Nephron (organoid): Measurements from ENCODE around the gene CREB3.

Experiments
- H3K27ac Mint-ChIP-seq, 3 experiments: 2 replicates each; pipeline ENCODE4 v1.8.0; 2020; ENCODE audit warnings: mixed read lengths in 3 of 3, mild to moderate bottlenecking in 2 of 3, moderate library complexity in 1 of 3
- H3K27me3 Mint-ChIP-seq: 2 replicates; pipeline ENCODE4 v1.8.0; 2021; ENCODE audit warnings: low read depth, mild to moderate bottlenecking, moderate library complexity, mixed read lengths
- H3K36me3 Mint-ChIP-seq: 2 replicates; pipeline ENCODE4 v1.8.0; 2020; ENCODE audit warnings: low read depth, mixed read lengths
- H3K4me1 Mint-ChIP-seq: 2 replicates; pipeline ENCODE4 v1.8.0; 2020; ENCODE audit warnings: mixed read lengths
- H3K4me3 Mint-ChIP-seq, 3 experiments: 2 replicates each; pipeline ENCODE4 v1.8.0; 2020; ENCODE audit warnings: mild to moderate bottlenecking in 3 of 3, mixed read lengths in 3 of 3, moderate library complexity in 2 of 3
- H3K9me3 Mint-ChIP-seq: 2 replicates; pipeline ENCODE4 v1.8.0; 2020; ENCODE audit warnings: mixed read lengths
- TF ChIP-seq, protein P1 (sequence below), 3 experiments: fragments of 200-600 bp; sonication (generic); IDR thresholded peaks; one replicate each; pipeline ENCODE4 v1.5.0; 2021; ENCODE audit warnings: antibody characterized with exemption in 3 of 3; ENCODE audit not compliant: unreplicated experiment in 3 of 3

The CREB3 gene, protein sequence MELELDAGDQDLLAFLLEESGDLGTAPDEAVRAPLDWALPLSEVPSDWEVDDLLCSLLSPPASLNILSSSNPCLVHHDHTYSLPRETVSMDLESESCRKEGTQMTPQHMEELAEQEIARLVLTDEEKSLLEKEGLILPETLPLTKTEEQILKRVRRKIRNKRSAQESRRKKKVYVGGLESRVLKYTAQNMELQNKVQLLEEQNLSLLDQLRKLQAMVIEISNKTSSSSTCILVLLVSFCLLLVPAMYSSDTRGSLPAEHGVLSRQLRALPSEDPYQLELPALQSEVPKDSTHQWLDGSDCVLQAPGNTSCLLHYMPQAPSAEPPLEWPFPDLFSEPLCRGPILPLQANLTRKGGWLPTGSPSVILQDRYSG

DNA sequence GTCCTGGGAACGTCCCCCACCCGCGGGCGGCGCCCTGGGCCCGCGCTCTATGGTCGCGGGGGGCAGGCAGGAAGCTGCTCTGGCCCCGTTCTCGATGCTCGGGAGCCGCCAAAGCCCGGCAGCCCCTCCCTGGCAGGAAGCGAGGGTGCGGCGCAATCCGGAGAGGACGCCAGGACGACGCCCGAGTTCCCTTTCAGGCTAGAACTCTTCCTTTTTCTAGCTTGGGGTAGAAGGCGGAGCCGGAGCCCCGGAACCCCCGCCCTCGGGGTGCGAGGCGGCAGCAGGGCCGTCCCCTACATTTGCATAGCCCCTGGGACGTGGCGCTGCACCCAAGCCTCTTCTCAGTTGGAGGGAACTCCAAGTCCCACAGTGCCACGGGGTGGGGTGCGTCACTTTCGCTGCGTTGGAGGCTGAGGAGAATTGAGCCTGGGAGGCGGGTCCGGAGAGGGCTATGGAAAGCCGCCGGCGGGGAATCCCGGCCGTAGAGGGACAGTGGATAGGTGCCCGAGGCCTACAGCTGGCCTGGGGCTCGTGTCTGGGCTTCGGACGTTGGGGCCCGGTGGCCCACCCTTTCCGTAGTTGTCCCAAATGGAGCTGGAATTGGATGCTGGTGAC lies at the start of gene CREB3, which contains the start of gene TLN1:
Gene CREB3, plus strand, starts transcription at position 482 of the 615 bp plus-strand sequence. Its CDS starts 107 bp downstream, at position 589.
Gene TLN1, minus strand, starts transcription at position 11 of the 615 bp plus-strand sequence. CDS start 6,501 bp downstream, outside the sequence.
- Mint-ChIP-seq H3K9me3 (no peaks in the 10 kb centered on the region), H3K4me1 (peaks cover 8% of the 10 kb centered on the region), H3K4me3 (peak within 1 kb of the TSS in 1 of 3 experiments; percentile 94), H3K36me3 (peaks cover 23% of the 10 kb centered on the region), H3K27ac (peak within 1 kb of the TSS in 1 of 3 experiments; percentile 87), H3K27me3 (no peaks in the 10 kb centered on the region)
- TF ChIP-seq, protein P1, sequence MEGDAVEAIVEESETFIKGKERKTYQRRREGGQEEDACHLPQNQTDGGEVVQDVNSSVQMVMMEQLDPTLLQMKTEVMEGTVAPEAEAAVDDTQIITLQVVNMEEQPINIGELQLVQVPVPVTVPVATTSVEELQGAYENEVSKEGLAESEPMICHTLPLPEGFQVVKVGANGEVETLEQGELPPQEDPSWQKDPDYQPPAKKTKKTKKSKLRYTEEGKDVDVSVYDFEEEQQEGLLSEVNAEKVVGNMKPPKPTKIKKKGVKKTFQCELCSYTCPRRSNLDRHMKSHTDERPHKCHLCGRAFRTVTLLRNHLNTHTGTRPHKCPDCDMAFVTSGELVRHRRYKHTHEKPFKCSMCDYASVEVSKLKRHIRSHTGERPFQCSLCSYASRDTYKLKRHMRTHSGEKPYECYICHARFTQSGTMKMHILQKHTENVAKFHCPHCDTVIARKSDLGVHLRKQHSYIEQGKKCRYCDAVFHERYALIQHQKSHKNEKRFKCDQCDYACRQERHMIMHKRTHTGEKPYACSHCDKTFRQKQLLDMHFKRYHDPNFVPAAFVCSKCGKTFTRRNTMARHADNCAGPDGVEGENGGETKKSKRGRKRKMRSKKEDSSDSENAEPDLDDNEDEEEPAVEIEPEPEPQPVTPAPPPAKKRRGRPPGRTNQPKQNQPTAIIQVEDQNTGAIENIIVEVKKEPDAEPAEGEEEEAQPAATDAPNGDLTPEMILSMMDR (IDR thresholded peaks at IDR 0.05; ENCODE audit: unreplicated experiment in 3 of 3): no peak

DNA sequence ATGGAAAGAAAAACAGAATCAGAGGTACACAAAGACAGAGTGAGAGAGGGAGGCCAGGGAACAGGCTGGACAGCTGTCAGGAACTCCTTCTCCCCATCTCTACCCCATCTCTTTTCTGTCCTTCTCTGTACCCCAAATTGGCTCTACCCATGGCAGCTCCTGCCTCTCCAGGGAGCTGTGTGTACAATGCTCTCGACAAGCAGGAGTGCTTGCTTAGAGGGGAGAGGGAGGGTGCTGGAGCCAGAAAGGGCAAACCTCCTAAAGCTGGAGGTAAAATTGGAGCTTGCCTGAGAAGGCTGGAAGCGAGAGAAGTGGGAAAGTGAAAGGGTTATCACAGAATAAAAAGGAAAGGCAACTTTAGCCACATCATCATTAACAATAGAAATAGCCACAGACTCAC lies 49.1 kb upstream of the CREB3 start:
- TF ChIP-seq, protein P1 (IDR thresholded peaks at IDR 0.05; ENCODE audit: unreplicated experiment in 3 of 3): no peak
- H3K27me3 Mint-ChIP-seq: peaks cover 3% of the 10 kb centered on the region
- H3K4me3 Mint-ChIP-seq: peak overlapping the region in 1 of 3 experiments; percentile 60
- peaks cover 53% of the 10 kb centered on the region for H3K4me1 Mint-ChIP-seq
- no peaks in the 10 kb centered on the region for H3K9me3 Mint-ChIP-seq
- peaks cover 43% of the 10 kb centered on the region for H3K36me3 Mint-ChIP-seq
- peak overlapping the region in 2 of 3 experiments; percentile 17 to 52 for H3K27ac Mint-ChIP-seq

DNA sequence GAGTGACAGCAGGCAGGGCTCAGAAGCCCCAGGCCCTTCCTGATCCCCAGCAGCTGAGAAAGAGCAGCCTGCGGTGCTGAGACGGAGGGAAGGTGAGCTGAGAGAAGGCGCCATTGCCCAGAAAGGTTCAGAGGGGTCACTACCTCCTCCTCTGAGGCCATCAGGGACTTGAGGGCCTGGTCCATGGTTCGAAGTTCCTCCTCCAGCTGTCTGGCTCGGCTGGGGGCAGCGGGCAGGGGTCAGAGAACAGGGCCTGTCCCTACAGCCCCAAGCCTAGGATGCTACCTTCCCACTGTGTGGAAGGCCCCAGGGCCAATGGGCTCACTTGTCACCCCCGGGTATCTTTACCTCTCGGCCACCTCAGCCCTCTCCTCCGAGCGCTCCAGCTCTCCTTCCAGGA lies 47.5 kb upstream of the CREB3 start:
- peaks cover 61% of the 10 kb centered on the region for H3K4me1 Mint-ChIP-seq
- H3K27ac Mint-ChIP-seq: no peak overlapping the region
- H3K27me3 Mint-ChIP-seq: peaks cover 3% of the 10 kb centered on the region
- no peaks in the 10 kb centered on the region for H3K9me3 Mint-ChIP-seq
- TF ChIP-seq, protein P1 (IDR thresholded peaks at IDR 0.05; ENCODE audit: unreplicated experiment in 3 of 3): no peak
- peak overlapping the region in 1 of 3 experiments; percentile 42 for H3K4me3 Mint-ChIP-seq
- H3K36me3 Mint-ChIP-seq: peaks cover 43% of the 10 kb centered on the region

DNA sequence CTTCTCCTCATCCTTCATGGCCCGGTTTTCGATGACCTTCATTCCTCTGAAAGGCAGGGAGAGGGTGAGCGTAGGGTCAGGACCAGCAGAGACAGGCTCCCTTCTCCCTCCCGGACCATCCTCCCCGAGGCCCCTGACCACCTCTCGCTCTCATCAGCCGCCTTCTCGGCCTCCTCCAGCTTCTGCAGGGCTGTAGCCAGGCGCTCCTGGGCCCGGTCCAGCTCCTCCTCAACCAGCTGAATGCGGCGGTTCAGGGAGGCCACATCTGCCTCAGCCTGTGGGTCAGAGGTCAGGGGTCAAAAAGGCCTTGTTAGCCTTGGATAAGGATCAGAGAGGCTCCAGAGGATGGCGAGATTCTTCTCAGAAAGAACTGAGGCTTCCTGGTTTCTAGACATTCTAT lies 47.0 kb upstream of the CREB3 start:
- TF ChIP-seq, protein P1 (IDR thresholded peaks at IDR 0.05; ENCODE audit: unreplicated experiment in 3 of 3): no peak
- peaks cover 61% of the 10 kb centered on the region for H3K4me1 Mint-ChIP-seq
- H3K9me3 Mint-ChIP-seq: no peaks in the 10 kb centered on the region
- H3K27me3 Mint-ChIP-seq: peaks cover 3% of the 10 kb centered on the region
- H3K36me3 Mint-ChIP-seq: peaks cover 43% of the 10 kb centered on the region
- H3K4me3 Mint-ChIP-seq: peak overlapping the region in 1 of 3 experiments; percentile 42
- H3K27ac Mint-ChIP-seq: no peak overlapping the region

DNA sequence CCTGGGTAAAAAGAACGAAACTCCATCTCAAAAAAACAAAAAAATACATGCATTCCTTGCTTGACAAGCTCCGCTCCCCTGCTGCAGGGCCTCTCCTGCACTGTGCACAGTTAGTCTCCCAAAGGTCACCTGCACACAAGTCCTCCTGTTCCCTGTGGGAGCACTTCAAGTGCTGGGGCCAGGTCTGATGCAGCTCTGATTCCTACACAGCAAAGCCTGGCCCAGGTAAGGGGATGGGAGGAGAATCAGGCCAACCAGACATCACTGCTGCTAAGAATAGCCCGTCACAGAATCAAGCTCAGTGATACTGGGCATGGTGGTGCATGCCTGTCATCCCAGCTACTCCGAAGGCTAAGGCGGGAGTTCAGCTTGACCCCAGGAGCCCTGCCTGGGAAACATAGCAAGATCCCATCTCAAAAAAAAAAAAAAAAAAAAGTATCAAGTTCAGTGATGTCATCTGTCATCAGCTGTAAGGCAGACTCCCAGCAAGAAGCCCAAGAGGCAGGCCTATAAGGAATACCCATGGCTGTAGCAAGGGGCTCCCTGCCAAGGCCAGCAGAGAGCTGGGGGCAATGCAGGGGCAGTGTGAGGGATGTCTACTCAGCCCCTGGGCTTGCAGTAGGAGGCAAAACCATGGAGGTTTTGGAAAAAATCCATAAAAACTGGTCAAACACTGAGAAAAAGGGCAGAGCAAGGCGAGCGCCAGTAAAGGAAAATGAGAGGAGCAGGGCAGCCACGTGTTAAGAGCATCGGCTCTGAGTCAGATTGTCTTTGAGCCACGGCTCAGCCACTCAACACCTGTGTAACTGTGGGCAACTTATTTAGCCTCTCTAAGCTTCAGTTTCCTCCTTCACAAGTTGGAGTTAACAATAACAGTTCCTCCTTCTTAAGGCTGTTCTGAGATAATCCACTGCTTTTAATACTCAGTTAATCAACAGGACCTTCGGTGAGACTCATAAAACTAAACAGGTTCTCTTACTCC lies 46.0 kb upstream of the CREB3 start:
- Mint-ChIP-seq H3K27ac (peak overlapping the region; percentile 65 to 76 (median 69)), H3K4me3 (peak overlapping the region; percentile 69 to 100 (median 95)), H3K27me3 (peaks cover 3% of the 10 kb centered on the region), H3K9me3 (no peaks in the 10 kb centered on the region), H3K36me3 (peaks cover 43% of the 10 kb centered on the region), H3K4me1 (peaks cover 60% of the 10 kb centered on the region)
- TF ChIP-seq, protein P1 (IDR thresholded peaks at IDR 0.05; ENCODE audit: unreplicated experiment in 3 of 3): no peak
